Heart right ventricle (tissue), 16 donors: Measurements from ENCODE around the gene LPP. TPM values are rescaled to one million over a fixed set of nuclear protein-coding genes. Genes with fewer than 3 reads are reported as not detected.
"Not testable (repeated sequence)": the region's sequence is repeated elsewhere in the genome, so short reads cannot be mapped to it uniquely, and the experiment has no call there.

ENCODE experiments used
- ATAC-seq, 8 donors: fragments of 200-7000 bp; cut with Tn5 transposase; one replicate each; pipeline ENCODE4 v1.9.1; 2020; ENCODE audit warnings: mild to moderate bottlenecking in 8 of 8, moderate library complexity in 8 of 8, moderate number of reproducible peaks in 1 of 8
- DNase-seq, 2 donors: peaks; one replicate each; pipeline ENCODE4 v3.0.0-alpha.2; 2020
- H3K27ac ChIP-seq, 10 donors: fragments of 200-600 bp; sonication (generic) in 2 of 10; one replicate each; pipeline versions ENCODE4 v1.5.0 to v1.8.0; 2020 to 2022; ENCODE audit warnings: mild to moderate bottlenecking in 3 of 10
- H3K27me3 ChIP-seq, 7 donors: fragments of 200-600 bp; one replicate each; pipeline ENCODE4 v1.8.0; 2021 to 2022; ENCODE audit warnings: mild to moderate bottlenecking in 2 of 7
- H3K36me3 ChIP-seq, 9 donors: fragments of 200-600 bp; sonication (generic) in 1 of 9; one replicate each; pipeline versions ENCODE4 v1.5.0 to v1.8.0; 2020 to 2022; ENCODE audit warnings: mild to moderate bottlenecking in 2 of 9
- H3K4me1 ChIP-seq, 9 donors: fragments of 200-600 bp; sonication (generic) in 1 of 9; one replicate each; pipeline versions ENCODE4 v1.5.0 to v1.8.0; 2020 to 2022; ENCODE audit warnings: mild to moderate bottlenecking in 4 of 9
- H3K4me3 ChIP-seq, 10 donors: fragments of 200-600 bp; sonication (generic) in 2 of 10; one replicate each; pipeline versions ENCODE4 v1.5.0 to v1.8.0; 2020 to 2022; ENCODE audit warnings: mild to moderate bottlenecking in 7 of 10, moderate library complexity in 2 of 10
- H3K9me3 ChIP-seq, 11 donors: fragments of 200-600 bp in 10 of 11; sonication (generic) in 2 of 11; one replicate each; pipeline versions ENCODE4 v1.5.0 to v1.8.0; 2013 to 2022; ENCODE audit warnings: mild to moderate bottlenecking in 2 of 11, control low read depth in 1 of 11, moderate library complexity in 1 of 11
- WGBS, 2 donors: extraction: QIAGEN DNeasy Blood & Tissue Kit; methylation state at CpG; one replicate each; pipeline ENCODE4 v1.1.7; 2013; ENCODE audit warnings: inconsistent platforms in 1 of 2; 5-methylcytosine and 5-hydroxymethylcytosine counted together
- intact Hi-C, 10 donors: fragments of 100-400 bp; cut with DNase I; formaldehyde crosslinking; loops; one replicate each; pipeline versions ENCODE4 v1.11.1 to v1.14.2; 2022
- polyA plus RNA-seq, 2 donors: library from polyadenylated mRNA; stranded (reverse); fragments of 200-250 nt; gene quantifications; one replicate each; pipeline ENCODE4 v1.2.3, GENCODE V29; 2013
- total RNA-seq, 10 donors: library from RNA; stranded (reverse); fragmentation: NEBNext Ultra II Directional in 3 of 10; extraction: Animal tissue kit (Norgen Biotek cat#: 25700) in 3 of 10; gene quantifications; one replicate each; pipeline versions ENCODE4 v1.2.1 to v1.2.4, GENCODE V29; 2021 to 2023
- TF ChIP-seq, protein P1 (sequence below), 9 donors: fragments of 200-600 bp; sonication (generic) in 2 of 9; IDR thresholded peaks; one replicate each; pipeline versions ENCODE4 v1.5.0 to v1.8.0; 2021 to 2022; ENCODE audit warnings: antibody characterized with exemption in 9 of 9, mild to moderate bottlenecking in 5 of 9, moderate library complexity in 1 of 9
- donor health status: Arrhythmogenic right ventricular cardiomyopathy.
- donor health status: ischemic (EF 13 %, LVEDD 7.1; RV severe dilation, severe dysfunction).
- donor health status: healthy with polysubstance abuse.
- donor health status: DM: no; HTN: yes; CAD: no.
- donor health status: DM: no; HTN: no; CAD: no.
- donor health status: ischemic (EF 25% LVEDD 6.9; RV normal size, moderate dysfunction).
- donor health status: ischemic (EF 25% LVEDD 5.7; RV mildly dilated, moderate dysfunction).
- donor health status: healthy.
- donor health status: DM: yes; HTN: yes; CAD: no.
- donor health status: Ischemic cardiomyopathy.
- donor health status: ischemic (EF 35%, LVEDD 5.7; RV mildly dilated, moderate dysfunction).
- donor health status: nonischemic (EF 11% LVEDD 7.7; RV severe dilation, severe dysfunction).
- donor health status: DM: yes; HTN: yes; CAD: no.
- donor health status: PGD.
- donor health status: ischemic (EF 29% LVEDD 5.4; RV normal size, mild dysfunction).
- donor health status: nonischemic (EF 23%, LVEDD 6.1; RV moderate dilation, normal function).

The LPP gene
- total and polyA plus RNA-seq, 12 donors = 8.5 to 188 (median 140) TPM

DNA sequence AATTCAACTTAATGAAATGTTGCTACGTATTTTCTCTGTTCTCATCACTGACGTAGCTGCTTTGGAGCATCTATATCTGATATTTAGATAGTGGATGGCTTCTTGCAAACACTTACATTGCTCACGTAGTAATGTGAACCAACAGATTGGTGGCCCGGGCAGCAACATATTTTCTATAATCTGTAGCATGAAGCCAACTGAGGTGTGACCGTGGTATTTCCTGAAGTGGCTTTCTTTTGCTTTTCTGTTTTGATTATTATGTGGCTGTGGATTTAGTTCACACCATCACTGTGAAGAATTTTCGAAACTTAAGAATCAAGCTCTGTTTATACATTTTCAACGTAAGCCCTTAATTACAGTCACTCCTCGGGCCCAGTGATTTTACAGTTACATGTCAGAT is 288.5 kb downstream of the LPP start:
- Histone ChIP-seq H3K36me3 (peaks cover 0 to 8% (median 0%) of the 10 kb centered on the region in 9 donors), H3K9me3 (peaks cover 0 to 5% (median 0%) of the 10 kb centered on the region in 11 donors), H3K4me1 (peaks cover 0 to 31% (median 22%) of the 10 kb centered on the region in 9 donors), H3K27ac (no peak overlapping the region), H3K4me3 (no peak overlapping the region), H3K27me3 (no peaks in the 10 kb centered on the region)
- no peak for ATAC-seq
- no peak for DNase-seq
- TF ChIP-seq, protein P1, sequence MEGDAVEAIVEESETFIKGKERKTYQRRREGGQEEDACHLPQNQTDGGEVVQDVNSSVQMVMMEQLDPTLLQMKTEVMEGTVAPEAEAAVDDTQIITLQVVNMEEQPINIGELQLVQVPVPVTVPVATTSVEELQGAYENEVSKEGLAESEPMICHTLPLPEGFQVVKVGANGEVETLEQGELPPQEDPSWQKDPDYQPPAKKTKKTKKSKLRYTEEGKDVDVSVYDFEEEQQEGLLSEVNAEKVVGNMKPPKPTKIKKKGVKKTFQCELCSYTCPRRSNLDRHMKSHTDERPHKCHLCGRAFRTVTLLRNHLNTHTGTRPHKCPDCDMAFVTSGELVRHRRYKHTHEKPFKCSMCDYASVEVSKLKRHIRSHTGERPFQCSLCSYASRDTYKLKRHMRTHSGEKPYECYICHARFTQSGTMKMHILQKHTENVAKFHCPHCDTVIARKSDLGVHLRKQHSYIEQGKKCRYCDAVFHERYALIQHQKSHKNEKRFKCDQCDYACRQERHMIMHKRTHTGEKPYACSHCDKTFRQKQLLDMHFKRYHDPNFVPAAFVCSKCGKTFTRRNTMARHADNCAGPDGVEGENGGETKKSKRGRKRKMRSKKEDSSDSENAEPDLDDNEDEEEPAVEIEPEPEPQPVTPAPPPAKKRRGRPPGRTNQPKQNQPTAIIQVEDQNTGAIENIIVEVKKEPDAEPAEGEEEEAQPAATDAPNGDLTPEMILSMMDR (IDR thresholded peaks at IDR 0.05) = no peak
- 85 to 91% methylated on average over 8 of the region's 8 CpGs for WGBS, 2 donors
- intact Hi-C loops = no loop called here

DNA sequence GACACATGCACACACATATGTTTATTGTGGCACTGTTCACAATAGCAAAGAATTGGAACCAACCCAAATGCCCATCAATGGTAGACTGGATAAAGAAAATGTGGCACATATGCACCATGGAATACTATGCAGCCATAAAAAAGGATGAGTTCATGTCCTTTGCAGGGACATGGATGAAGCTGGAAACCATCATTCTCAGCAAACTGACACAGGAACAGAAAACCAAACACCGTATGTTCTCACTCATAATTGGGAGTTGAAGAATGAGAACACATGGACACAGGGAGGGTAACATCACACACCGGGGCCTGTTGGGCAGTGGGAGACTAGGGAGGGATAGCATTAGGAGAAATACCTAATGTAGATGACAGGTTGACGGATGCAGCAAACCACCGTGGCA is 291.2 kb downstream of the LPP start:
- intact Hi-C loops, DNase-seq, H3K9me3 ChIP-seq, ATAC-seq, H3K4me3 ChIP-seq, H3K36me3 ChIP-seq, H3K27me3 ChIP-seq, H3K27ac ChIP-seq: not testable (repeated sequence)
- WGBS, 2 donors = 98 to 99% methylated on average over 4 of the region's 4 CpGs
- H3K4me1 ChIP-seq = peaks cover 0 to 12% (median 4%) of the 10 kb centered on the region in 9 donors

DNA sequence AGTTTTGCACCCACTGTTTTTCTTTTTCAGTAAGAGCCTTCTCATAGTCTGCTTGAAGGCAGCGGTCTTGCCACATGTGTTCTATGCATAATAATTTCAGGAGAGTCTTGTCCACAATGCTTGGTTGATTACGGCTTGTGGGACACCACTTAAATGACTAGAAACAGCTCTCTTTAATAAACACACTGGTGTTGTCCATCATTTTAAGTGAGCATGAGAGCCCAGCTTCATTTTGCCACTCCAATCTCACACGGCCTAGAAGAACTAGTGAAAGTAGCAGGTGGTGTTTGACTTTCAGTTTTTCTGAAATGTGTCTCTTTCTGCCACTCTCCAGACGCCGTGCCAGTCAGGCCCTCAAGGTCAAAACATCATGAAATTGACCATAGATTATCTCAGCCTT is 292.1 kb downstream of the LPP start:
- TF ChIP-seq, protein P1 (IDR thresholded peaks at IDR 0.05) = no peak
- WGBS, 2 donors = 86 to 89% methylated on average over 5 of the region's 5 CpGs
- no peak overlapping the region for H3K4me3 ChIP-seq
- peaks cover 0 to 7% (median 0%) of the 10 kb centered on the region in 9 donors for H3K4me1 ChIP-seq
- H3K27me3 ChIP-seq = no peaks in the 10 kb centered on the region
- no peak overlapping the region for H3K27ac ChIP-seq
- H3K9me3 ChIP-seq = peaks cover 0 to 5% (median 0%) of the 10 kb centered on the region in 11 donors
- peaks cover 0 to 8% (median 0%) of the 10 kb centered on the region in 9 donors for H3K36me3 ChIP-seq
- intact Hi-C loops = no loop called here
- no peak for ATAC-seq
- DNase-seq = no peak

DNA sequence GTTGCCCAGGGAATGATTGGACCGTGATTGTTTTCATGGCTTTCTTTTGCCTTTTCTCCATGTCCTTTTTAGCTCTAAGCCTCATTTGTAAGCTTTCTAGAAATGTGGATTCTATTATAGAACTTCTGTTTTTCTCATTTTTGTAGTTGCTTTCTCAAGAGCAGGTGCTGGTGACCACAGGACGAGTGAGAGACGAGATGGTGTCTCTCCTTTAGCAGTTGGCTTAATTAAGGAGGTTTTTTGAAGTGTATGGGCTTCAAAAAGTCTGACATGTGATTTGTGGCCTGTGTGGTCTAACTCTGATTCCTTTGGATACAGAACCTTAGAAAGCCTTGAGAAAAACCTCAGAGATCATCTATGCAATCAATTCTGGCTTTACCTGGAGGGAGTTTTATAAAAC is 292.8 kb downstream of the LPP start:
- 88 to 96% methylated on average over 3 of the region's 3 CpGs for WGBS, 2 donors
- ATAC-seq = no peak
- H3K36me3 ChIP-seq = peaks cover 0 to 8% (median 0%) of the 10 kb centered on the region in 9 donors

DNA sequence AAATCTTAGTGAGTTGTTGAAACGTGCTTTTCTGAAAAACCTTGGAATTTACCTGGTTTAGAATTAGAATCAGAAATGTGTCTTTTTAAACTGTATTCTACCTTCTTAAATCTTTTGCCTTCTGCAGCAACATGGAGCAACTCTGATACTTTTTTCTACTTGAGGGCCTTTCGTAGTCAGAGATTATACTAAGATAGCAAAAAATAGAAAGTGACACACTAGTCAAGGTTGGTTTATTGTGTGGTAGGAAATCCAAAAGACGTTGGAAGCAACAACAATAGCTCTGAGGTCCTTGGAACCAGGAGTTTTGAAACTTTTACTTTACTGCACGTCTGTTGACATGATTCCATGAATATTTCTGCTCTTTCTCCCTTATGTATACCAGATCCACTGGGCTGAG is 294.9 kb downstream of the LPP start:
- H3K9me3 ChIP-seq = peaks cover 0 to 5% (median 0%) of the 10 kb centered on the region in 11 donors
- H3K27ac ChIP-seq = no peak overlapping the region
- H3K27me3 ChIP-seq = no peaks in the 10 kb centered on the region
- no peaks in the 10 kb centered on the region for H3K36me3 ChIP-seq
- no peak overlapping the region for H3K4me3 ChIP-seq
- ATAC-seq (no peak), DNase-seq (no peak)
- TF ChIP-seq, protein P1 (IDR thresholded peaks at IDR 0.05) = no peak
- peaks cover 0 to 30% (median 18%) of the 10 kb centered on the region in 9 donors for H3K4me1 ChIP-seq
- WGBS, 2 donors = 67 to 74% methylated on average over 4 of the region's 4 CpGs
- intact Hi-C loops = no loop called here

More for the DNA sequence above, 292.8 kb downstream of the LPP start:
- H3K4me1 ChIP-seq = peaks cover 0 to 11% (median under 1%) of the 10 kb centered on the region in 9 donors
- no peak overlapping the region for H3K4me3 ChIP-seq
- DNase-seq = no peak
- intact Hi-C loops = no loop called here
- H3K27me3 ChIP-seq = no peaks in the 10 kb centered on the region
- H3K9me3 ChIP-seq = peaks cover 0 to 5% (median 0%) of the 10 kb centered on the region in 11 donors
- TF ChIP-seq, protein P1 (IDR thresholded peaks at IDR 0.05) = no peak
- H3K27ac ChIP-seq = no peak overlapping the region
